Adrenal gland (tissue), 5 donors: ENCODE measurements around the gene TEX2.

Experiments used
- POLR2A ChIP-seq, 2 donors: fragments of 450-650 bp; IDR thresholded peaks; one replicate each; pipeline ENCODE4 v1.6.1; 2017; ENCODE audit warnings: antibody characterized with exemption in 2 of 2, mild to moderate bottlenecking in 2 of 2, moderate library complexity in 1 of 2
- TF ChIP-seq, protein P1 (sequence below), 6 experiments: fragments of 450-650 bp in 4 of 6; fragments of 200-600 bp in 2 of 6; sonication (generic) in 1 of 6; IDR thresholded peaks; 1 replicate in 5 of 6; 2 replicates in 1 of 6; pipeline versions ENCODE4 v1.5.1 to v1.8.0; 2016 to 2021; ENCODE audit warnings: antibody characterized with exemption in 6 of 6, mild to moderate bottlenecking in 2 of 6, moderate library complexity in 1 of 6
- donor health status: DM: no; HTN: no; CAD: no.

DNA sequence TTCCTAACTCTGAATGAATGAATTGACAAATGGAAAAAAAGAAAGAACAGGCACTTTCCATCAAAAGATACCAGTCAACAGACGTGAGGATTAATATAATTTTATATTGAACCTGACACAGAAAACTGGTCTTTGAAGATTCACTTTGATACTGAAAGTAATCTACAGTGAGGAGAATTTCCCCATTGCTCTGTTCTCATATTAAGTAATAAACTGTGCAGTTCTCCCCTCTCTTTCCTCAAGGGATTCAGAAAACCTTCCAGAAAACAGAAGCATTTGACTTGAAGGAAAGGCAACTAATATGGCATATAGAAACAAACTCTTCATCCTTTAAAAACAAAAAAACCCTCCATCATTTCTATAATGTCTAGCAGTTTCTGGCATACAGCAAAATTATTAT lies 2.2 kb downstream of the TEX2 start:
- TF ChIP-seq, protein P1, sequence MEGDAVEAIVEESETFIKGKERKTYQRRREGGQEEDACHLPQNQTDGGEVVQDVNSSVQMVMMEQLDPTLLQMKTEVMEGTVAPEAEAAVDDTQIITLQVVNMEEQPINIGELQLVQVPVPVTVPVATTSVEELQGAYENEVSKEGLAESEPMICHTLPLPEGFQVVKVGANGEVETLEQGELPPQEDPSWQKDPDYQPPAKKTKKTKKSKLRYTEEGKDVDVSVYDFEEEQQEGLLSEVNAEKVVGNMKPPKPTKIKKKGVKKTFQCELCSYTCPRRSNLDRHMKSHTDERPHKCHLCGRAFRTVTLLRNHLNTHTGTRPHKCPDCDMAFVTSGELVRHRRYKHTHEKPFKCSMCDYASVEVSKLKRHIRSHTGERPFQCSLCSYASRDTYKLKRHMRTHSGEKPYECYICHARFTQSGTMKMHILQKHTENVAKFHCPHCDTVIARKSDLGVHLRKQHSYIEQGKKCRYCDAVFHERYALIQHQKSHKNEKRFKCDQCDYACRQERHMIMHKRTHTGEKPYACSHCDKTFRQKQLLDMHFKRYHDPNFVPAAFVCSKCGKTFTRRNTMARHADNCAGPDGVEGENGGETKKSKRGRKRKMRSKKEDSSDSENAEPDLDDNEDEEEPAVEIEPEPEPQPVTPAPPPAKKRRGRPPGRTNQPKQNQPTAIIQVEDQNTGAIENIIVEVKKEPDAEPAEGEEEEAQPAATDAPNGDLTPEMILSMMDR (IDR thresholded peaks at IDR 0.05) = no peak
- TF ChIP-seq POLR2A (IDR thresholded peaks at IDR 0.05) = no peak
